ENCODE results near the gene TBC1D14. TPM values are rescaled to one million over a fixed set of nuclear protein-coding genes. Genes with fewer than 3 reads are reported as not detected.
A peak's percentile ranks its signal among the peaks of the same experiment; 100 is the strongest.

The TBC1D14 gene
- total RNA-seq, 1 experiment from 2014 or later, result 50.2 TPM

GRCh38 chr4:6971536-6972374 lies 62.1 kb downstream of the TBC1D14 start:
- H2AFZ ChIP-seq (ENCODE audit: low read length), result no peak overlapping the region
- Mint-ChIP-seq H3K4me1 (peaks cover 32 to 36% of the 10 kb centered on the region in 2 experiments), H3K36me3 (ENCODE audit: insufficient read depth in 1 of 3, low read depth in 3 of 3) (peaks cover 18 to 22% (median 20%) of the 10 kb centered on the region in 3 experiments), H3K27ac (peak overlapping the region; percentile 93 to 99 (median 94)), H3K4me3 (no peak overlapping the region), H3K9me3 (peaks cover 11 to 13% of the 10 kb centered on the region in 2 experiments), H3K27me3 (ENCODE audit: low read depth) (no peaks in the 10 kb centered on the region)
- no peak overlapping the region for H4K8ac ChIP-seq (replicated peaks; ENCODE audit: insufficient read length, low read depth, low read length)
- no peak for DNase-seq
- H3K56ac ChIP-seq (ENCODE audit: insufficient read length, low read depth, low read length), result no peak overlapping the region
- H3K4me1 ChIP-seq (ENCODE audit: insufficient read depth, low read length), result peaks cover 9% of the 10 kb centered on the region; the same call in 1 of the 2 replicates
- no peaks in the 10 kb centered on the region for H3K79me1 ChIP-seq (ENCODE audit: insufficient read depth, low read depth, low read length, poor library complexity, severe bottlenecking)
- no peak overlapping the region for H2BK120ac ChIP-seq (ENCODE audit: low read depth, low read length, poor library complexity, severe bottlenecking)
- no peak overlapping the region for H3K9ac ChIP-seq (ENCODE audit: extremely low read depth, insufficient read length, low read length)
- H3T11ph ChIP-seq (ENCODE audit: low read length), result no peak overlapping the region
- H3K14ac ChIP-seq (ENCODE audit: insufficient read depth, low read length), result peak overlapping the region; percentile 70; the same call in 1 of the 2 replicates
- peak overlapping the region; percentile 88 for H2BK12ac ChIP-seq (ENCODE audit: insufficient read length, low read depth, low read length)
- peaks cover 6% of the 10 kb centered on the region for H3K23me2 ChIP-seq (ENCODE audit: insufficient read length, low read depth, low read length, poor library complexity, severe bottlenecking)
- TF ChIP-seq, protein P1, sequence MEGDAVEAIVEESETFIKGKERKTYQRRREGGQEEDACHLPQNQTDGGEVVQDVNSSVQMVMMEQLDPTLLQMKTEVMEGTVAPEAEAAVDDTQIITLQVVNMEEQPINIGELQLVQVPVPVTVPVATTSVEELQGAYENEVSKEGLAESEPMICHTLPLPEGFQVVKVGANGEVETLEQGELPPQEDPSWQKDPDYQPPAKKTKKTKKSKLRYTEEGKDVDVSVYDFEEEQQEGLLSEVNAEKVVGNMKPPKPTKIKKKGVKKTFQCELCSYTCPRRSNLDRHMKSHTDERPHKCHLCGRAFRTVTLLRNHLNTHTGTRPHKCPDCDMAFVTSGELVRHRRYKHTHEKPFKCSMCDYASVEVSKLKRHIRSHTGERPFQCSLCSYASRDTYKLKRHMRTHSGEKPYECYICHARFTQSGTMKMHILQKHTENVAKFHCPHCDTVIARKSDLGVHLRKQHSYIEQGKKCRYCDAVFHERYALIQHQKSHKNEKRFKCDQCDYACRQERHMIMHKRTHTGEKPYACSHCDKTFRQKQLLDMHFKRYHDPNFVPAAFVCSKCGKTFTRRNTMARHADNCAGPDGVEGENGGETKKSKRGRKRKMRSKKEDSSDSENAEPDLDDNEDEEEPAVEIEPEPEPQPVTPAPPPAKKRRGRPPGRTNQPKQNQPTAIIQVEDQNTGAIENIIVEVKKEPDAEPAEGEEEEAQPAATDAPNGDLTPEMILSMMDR (conservative IDR thresholded peaks at IDR 0.05), result no peak
- no peak overlapping the region for H3K4me2 ChIP-seq (ENCODE audit: insufficient read depth, insufficient read length, low read length)
- H3K23ac ChIP-seq (ENCODE audit: insufficient read length, low read depth, low read length), result no peak overlapping the region
- no CpG with 5 or more reads among the region's 16 CpGs for WGBS (ENCODE audit: extremely low coverage, insufficient read length, low lambda C conversion rate)
- H4K91ac ChIP-seq (ENCODE audit: insufficient read length, low read depth, low read length), result peak overlapping the region; percentile 92
- no peak overlapping the region for H3K4ac ChIP-seq (ENCODE audit: low read depth, low read length)
- H2BK15ac ChIP-seq (ENCODE audit: low read depth, low read length), result no peak overlapping the region
- H4K20me1 ChIP-seq (ENCODE audit: control insufficient read depth, insufficient read depth, insufficient read length), result no peaks in the 10 kb centered on the region
- H3K27ac ChIP-seq (ENCODE audit: insufficient read length, low read depth, low read length), result peak overlapping the region; percentile 92
- no peaks in the 10 kb centered on the region for H3K9me3 ChIP-seq (ENCODE audit: control insufficient read depth, low read depth, low read length)
- peak overlapping the region; percentile 26 for H4K5ac ChIP-seq (ENCODE audit: insufficient read length, low read depth, low read length)
- H3K79me2 ChIP-seq (ENCODE audit: insufficient read depth, low read length), result no peaks in the 10 kb centered on the region
- peak overlapping the region; percentile 71 for H3K18ac ChIP-seq (ENCODE audit: insufficient read length, low read depth, low read length)
- no peak overlapping the region for H2BK20ac ChIP-seq (ENCODE audit: low read depth, low read length, poor library complexity, severe bottlenecking)
- H2AK5ac ChIP-seq (ENCODE audit: insufficient read length, low read length), result peak overlapping the region; percentile 72
- H3K27me3 ChIP-seq (ENCODE audit: insufficient read depth, low read length), result no peaks in the 10 kb centered on the region
- H2BK5ac ChIP-seq (ENCODE audit: insufficient read length, low read length), result no peak overlapping the region
